HFFc6 (cell line): Measurements from ENCODE around the gene PRKG1. TPM values are rescaled to one million over a fixed set of nuclear protein-coding genes. Genes with fewer than 3 reads are reported as not detected.

ENCODE experiments used
- DNase-seq: peaks from one replicate; pipeline ENCODE4 v3.0.0-alpha.2; 2018
- H3K27ac Mint-ChIP-seq: 2 replicates; pipeline ENCODE4 v1.8.0; 2020; ENCODE audit warnings: mild to moderate bottlenecking, mixed read lengths
- H3K27me3 Mint-ChIP-seq: 2 replicates; pipeline ENCODE4 v1.8.0; 2021; ENCODE audit warnings: mild to moderate bottlenecking, moderate library complexity, mixed read lengths; ENCODE audit not compliant: insufficient read depth
- H3K36me3 Mint-ChIP-seq: 2 replicates; pipeline ENCODE4 v1.8.0; 2021; ENCODE audit warnings: low read depth, mixed read lengths
- H3K4me1 Mint-ChIP-seq: 2 replicates; pipeline ENCODE4 v1.8.0; 2020; ENCODE audit warnings: low read depth, mixed read lengths
- H3K4me3 Mint-ChIP-seq: 2 replicates; pipeline ENCODE4 v1.8.0; 2020; ENCODE audit warnings: mild to moderate bottlenecking, moderate library complexity, mixed read lengths
- H3K9me3 Mint-ChIP-seq: 2 replicates; pipeline ENCODE4 v1.8.0; 2020; ENCODE audit warnings: mild to moderate bottlenecking, mixed read lengths
- total RNA-seq, 6 experiments: library from RNA; stranded (reverse); fragmentation: NEBNext Ultra II Directional; extraction: Animal tissue kit (Norgen Biotek cat#: 25700); gene quantifications; 2 replicates in 1 of 6; 3 replicates in 5 of 6; pipeline ENCODE4 v1.2.3, GENCODE V29; 2021
- TF ChIP-seq, protein P1 (sequence below): fragments of 200-600 bp; sonication (generic); IDR thresholded peaks from 2 replicates; pipeline ENCODE4 v1.5.0; 2021; ENCODE audit warnings: antibody characterized with exemption, mild to moderate bottlenecking

Gene PRKG1
- total RNA-seq, 6 experiments from 2014 or later, result 9.3 to 10.1 (median 9.8) TPM

DNA sequence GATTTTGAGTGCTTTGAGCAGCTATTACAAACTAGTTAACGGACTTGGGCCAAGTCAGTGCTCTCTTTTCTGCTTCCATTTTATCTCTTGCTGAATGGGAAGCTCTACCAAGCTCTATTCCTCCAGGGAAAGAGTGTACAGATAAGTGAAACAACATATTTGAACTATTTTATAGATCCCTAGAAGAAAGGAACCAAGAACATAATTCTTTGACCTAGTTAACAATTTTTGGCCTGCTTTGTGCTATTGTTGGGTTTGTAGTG, 244.8 kb downstream of the PRKG1 start:
- Mint-ChIP-seq H3K27me3 (peaks cover 4% of the 10 kb centered on the region; the same call in 1 of the 2 replicates), H3K27ac (no peak overlapping the region), H3K36me3 (no peaks in the 10 kb centered on the region), H3K4me1 (peaks cover 16% of the 10 kb centered on the region), H3K9me3 (no peaks in the 10 kb centered on the region), H3K4me3 (no peak overlapping the region)
- DNase-seq, result no peak
- TF ChIP-seq, protein P1, sequence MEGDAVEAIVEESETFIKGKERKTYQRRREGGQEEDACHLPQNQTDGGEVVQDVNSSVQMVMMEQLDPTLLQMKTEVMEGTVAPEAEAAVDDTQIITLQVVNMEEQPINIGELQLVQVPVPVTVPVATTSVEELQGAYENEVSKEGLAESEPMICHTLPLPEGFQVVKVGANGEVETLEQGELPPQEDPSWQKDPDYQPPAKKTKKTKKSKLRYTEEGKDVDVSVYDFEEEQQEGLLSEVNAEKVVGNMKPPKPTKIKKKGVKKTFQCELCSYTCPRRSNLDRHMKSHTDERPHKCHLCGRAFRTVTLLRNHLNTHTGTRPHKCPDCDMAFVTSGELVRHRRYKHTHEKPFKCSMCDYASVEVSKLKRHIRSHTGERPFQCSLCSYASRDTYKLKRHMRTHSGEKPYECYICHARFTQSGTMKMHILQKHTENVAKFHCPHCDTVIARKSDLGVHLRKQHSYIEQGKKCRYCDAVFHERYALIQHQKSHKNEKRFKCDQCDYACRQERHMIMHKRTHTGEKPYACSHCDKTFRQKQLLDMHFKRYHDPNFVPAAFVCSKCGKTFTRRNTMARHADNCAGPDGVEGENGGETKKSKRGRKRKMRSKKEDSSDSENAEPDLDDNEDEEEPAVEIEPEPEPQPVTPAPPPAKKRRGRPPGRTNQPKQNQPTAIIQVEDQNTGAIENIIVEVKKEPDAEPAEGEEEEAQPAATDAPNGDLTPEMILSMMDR, result no peak

DNA sequence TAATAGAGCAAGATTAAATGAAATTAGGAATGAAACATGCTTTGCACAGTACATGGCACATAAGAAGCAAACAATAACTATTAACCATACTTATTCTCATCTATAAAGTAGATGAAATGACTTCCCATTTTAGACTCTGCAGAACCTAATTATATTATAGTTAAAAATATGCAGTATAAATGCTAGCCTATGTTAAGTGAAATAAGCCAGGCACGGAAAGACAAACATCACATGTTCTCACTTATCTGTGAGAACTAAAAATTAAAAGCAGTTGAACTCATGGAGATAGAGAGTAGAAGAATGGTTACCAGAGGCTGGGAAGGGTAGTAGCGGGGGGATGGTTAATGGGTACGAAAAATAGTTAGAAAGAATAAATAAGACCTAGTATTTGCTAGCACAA, 247.0 kb downstream of the PRKG1 start:
- TF ChIP-seq, protein P1, result no peak
- DNase-seq, result no peak
- H3K4me1 Mint-ChIP-seq, result peaks cover 6% of the 10 kb centered on the region
- H3K9me3 Mint-ChIP-seq, result no peaks in the 10 kb centered on the region
- peaks cover 4% of the 10 kb centered on the region; the same call in 1 of the 2 replicates for H3K27me3 Mint-ChIP-seq
- peaks cover 5% of the 10 kb centered on the region; the same call in 1 of the 2 replicates for H3K36me3 Mint-ChIP-seq
- H3K4me3 Mint-ChIP-seq, result no peak overlapping the region
- H3K27ac Mint-ChIP-seq, result no peak overlapping the region

DNA sequence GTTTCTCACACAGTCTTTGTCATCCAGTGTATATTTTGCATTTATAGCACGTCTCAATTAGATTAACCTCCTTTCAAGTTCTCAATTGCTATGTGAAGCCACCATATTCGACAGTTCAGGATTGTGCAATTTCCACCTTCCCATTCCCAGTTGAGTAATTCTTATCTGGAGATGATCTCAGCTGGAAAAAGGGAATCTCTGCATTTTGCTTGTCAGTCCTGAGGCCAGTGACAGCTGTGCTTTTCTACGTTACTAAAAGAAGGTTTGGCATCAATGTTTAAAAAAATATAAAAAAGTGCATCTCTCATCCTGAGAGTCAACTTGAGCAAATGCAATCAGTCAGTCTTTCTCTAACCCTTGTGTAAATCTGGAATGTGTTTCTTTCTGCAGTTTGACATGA, 247.7 kb downstream of the PRKG1 start:
- Mint-ChIP-seq H3K9me3 (no peaks in the 10 kb centered on the region), H3K4me3 (no peak overlapping the region), H3K27me3 (peaks cover 4% of the 10 kb centered on the region; the same call in 1 of the 2 replicates), H3K27ac (no peak overlapping the region), H3K36me3 (peaks cover 5% of the 10 kb centered on the region; the same call in 1 of the 2 replicates), H3K4me1 (peaks cover 6% of the 10 kb centered on the region)
- TF ChIP-seq, protein P1, result no peak
- DNase-seq, result no peak

DNA sequence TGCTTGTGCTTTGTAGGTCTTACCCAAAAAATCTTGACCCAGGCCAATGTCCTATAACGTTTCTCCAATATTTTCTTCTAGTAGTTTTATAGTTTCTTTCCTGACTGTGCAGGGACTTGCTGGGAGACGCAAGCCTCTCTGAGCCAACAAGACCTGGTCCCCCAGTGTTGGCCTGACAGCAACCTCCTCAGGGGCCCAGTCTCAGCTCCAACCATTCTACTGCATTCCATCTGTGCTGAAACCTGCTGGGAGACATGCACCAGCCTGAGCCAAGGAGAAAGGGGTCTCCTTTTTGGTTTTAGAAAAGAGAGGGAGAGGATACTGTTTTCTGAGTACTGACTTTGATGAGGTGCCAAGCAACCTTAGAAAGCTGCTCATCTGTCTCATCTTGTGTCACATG, 251.4 kb downstream of the PRKG1 start:
- H3K27ac Mint-ChIP-seq, result no peak overlapping the region
- peaks cover 6% of the 10 kb centered on the region for H3K4me1 Mint-ChIP-seq
- H3K4me3 Mint-ChIP-seq, result no peak overlapping the region
- TF ChIP-seq, protein P1, result no peak
- H3K9me3 Mint-ChIP-seq, result no peaks in the 10 kb centered on the region
- H3K27me3 Mint-ChIP-seq, result no peaks in the 10 kb centered on the region
- H3K36me3 Mint-ChIP-seq, result peaks cover 5% of the 10 kb centered on the region; the same call in 1 of the 2 replicates
- DNase-seq, result no peak

GRCh38 chr10:51326174-51326573, 251.9 kb downstream of the PRKG1 start:
- Mint-ChIP-seq H3K4me1 (peaks cover 6% of the 10 kb centered on the region), H3K4me3 (no peak overlapping the region), H3K9me3 (no peaks in the 10 kb centered on the region), H3K27ac (no peak overlapping the region), H3K36me3 (peaks cover 5% of the 10 kb centered on the region; the same call in 1 of the 2 replicates), H3K27me3 (no peaks in the 10 kb centered on the region)
- TF ChIP-seq, protein P1, result no peak
- no peak for DNase-seq

GRCh38 chr10:51327432-51327831, 253.1 kb downstream of the PRKG1 start:
- no peak overlapping the region for H3K4me3 Mint-ChIP-seq
- no peaks in the 10 kb centered on the region for H3K4me1 Mint-ChIP-seq
- no peaks in the 10 kb centered on the region for H3K27me3 Mint-ChIP-seq
- H3K9me3 Mint-ChIP-seq, result no peaks in the 10 kb centered on the region
- TF ChIP-seq, protein P1, result no peak
- DNase-seq, result no peak
- no peak overlapping the region for H3K27ac Mint-ChIP-seq
- H3K36me3 Mint-ChIP-seq, result peaks cover 5% of the 10 kb centered on the region; the same call in 1 of the 2 replicates
